NCI-H510A treated with DMSO at 0.1 percent for 48 hours (cell line): ENCODE data around the gene TFDP2.
"Not testable (repeated sequence)": the region's sequence is repeated elsewhere in the genome, so short reads cannot be mapped to it uniquely, and the experiment has no call there.

Experiments
- DNase-seq: peaks from one replicate; lab custom pipeline; 2025; lab: John Stamatoyannopoulos, UW

Gene TFDP2

GRCh38 chr3:142019794-142020320 is 129.5 kb downstream of the TFDP2 start:
- DNase-seq = no peak

DNA sequence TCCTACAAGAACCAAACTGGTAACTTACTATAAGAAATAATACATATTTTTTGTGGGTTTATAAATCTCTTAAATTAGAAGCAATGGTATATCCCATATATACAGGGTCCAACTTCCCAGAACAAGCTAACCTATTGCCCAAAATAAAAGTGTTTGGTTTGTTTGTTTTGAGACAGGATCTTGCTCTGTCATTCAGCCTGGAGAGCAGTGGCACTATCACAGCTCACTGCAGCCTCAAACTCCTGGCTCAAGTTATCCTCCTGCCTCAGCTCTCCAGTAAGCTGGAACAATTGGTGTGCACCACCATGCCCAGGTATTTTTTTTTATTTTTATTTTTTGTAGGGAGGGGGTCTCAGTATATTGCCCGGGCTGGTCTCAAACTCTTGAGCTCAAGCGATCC is 135.4 kb downstream of the TFDP2 start:
- DNase-seq = no peak

- DNase-seq = no peak
These were observed 135.9 kb downstream of the TFDP2 start for GRCh38 chr3:142013326-142013980.

DNA sequence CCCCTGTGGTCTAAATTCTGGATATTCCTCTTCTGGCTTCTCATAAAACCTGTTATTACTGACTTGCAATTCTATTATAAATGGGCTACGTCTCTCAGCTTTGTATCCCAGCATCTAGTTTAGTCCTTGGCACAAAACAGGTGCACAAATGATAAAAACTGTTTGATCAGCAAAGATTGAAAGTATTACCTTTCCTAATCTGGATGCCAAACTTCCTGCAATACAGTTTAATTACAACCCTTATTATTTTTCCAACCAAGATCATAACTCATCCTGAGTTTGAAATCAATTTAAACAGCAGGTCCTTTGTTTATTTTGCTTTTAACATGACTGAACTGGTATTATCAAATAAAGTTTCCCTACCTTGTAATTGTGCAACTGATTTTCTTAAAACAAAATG is 140.3 kb downstream of the TFDP2 start:
- DNase-seq = no peak

DNA sequence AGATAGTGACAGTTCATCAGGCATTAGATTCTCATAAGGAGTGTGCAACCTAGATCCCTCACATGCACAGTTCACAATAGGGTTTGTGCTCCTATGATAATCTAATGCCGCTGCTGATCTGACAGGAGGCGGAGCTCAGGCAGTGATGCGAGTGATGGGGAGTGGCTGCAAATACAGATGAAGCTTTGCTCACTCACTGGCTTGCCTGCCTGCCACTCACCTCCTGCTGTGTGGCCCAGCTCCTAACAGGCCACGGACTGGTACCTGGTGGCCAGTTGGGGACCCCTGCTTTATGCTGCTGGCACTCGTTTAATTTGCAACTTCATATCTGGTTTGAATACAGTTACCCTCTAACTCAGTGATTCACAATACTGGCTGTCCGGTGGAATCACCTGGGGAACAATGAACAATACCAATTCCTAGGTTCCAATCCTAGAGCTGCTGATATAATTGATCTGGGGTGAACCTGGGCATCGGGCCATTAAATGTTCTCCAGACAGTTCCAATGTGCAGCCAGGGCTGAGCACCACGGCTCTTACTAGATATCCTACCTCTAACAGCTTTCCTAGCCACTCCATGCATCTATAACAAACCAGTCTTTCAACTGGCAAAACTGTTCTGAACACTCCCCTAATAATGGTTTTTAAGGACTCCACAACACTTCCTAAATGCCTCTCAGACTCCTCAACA is 141.5 kb downstream of the TFDP2 start:
- no peak for DNase-seq

- DNase-seq = not testable (repeated sequence)
These were observed 144.4 kb downstream of the TFDP2 start for GRCh38 chr3:142004957-142005356.

- DNase-seq = no peak
These were observed 145.3 kb downstream of the TFDP2 start for GRCh38 chr3:142004025-142004424.

- DNase-seq = no peak
These were observed 146.1 kb downstream of the TFDP2 start for GRCh38 chr3:142003291-142003690.

- no peak for DNase-seq
These were observed 148.9 kb downstream of the TFDP2 start for GRCh38 chr3:142000325-142000870.

GRCh38 chr3:141998669-141999290 is 150.6 kb downstream of the TFDP2 start:
- no peak for DNase-seq

- DNase-seq = no peak
These were observed 152.9 kb downstream of the TFDP2 start for GRCh38 chr3:141996437-141996836.

- DNase-seq = no peak
These were observed 154.5 kb downstream of the TFDP2 start for GRCh38 chr3:141994856-141995255.

- no peak for DNase-seq
These were observed 156.8 kb downstream of the TFDP2 start for GRCh38 chr3:141992512-141992911.

DNA sequence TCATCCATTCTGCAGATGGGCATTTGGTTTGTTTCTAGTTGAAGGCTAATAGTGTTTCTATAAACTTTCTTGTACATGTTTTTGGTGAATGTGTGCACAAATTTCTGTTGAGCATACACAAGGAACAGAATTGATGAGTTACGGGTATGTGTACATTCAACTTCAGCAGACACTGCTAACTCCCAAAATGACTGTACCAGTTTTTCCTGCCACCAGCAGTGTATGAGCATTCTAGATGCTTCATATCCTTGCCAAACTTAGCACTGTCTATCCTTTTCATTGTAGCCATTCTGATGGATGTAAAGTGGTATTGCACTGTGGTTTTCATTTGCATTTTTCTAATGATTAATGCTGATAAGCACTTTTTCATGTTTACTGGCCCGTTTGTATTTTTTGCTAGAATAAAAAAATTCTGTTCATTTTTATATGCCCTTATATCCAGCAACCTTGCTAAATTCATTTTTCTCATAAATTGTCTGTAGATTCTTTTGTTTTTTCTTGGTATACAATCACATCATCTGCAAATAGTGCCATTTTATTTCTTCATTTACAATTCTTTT is 162.7 kb downstream of the TFDP2 start:
- no peak for DNase-seq

DNA sequence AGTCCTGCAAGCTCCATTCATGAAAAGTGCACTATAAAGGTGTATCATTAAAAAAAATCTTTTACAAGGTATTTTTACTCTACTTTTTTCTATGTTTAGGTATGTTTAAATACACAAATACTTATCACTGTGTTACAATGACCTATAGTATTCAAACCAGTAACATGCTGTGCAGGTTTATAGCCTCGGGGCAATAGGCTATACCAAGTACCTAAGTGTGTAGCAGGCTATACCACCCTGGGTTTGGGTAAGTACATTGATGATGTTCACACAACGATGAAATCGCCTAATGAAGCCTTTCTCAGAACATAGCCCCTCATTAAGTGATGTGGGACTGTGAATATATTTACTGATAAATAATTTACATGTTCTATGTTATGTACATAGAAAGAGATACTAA is 168.3 kb downstream of the TFDP2 start:
- no peak for DNase-seq

DNA sequence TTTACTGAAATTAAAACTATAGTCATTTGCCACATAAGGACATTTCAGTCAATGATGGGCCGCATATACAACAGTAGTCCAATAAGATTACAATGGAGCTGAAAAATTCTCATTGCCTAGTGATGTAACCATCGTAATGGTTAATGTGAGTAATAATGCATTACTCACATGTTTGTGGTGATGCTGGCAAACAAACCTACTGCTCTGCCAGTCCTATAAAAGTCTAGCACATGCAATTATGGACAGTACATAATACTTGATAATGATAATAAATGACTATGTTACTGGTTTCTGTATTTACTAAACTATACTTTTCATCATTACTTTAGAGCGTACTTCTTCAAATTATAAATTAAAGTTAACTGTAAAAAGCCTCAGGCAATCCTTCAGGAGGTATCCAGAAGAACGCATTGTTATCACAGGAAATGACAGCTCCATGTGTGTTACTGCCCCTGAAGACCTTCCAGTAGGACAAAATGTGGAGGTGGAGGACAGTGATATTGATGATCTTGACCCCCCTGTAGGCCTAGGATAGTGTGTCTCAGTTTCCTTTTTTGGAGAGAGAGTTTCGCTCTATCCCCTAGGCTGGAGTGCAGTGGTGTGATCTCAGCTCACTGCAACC is 170.2 kb downstream of the TFDP2 start:
- DNase-seq = no peak

- not testable (repeated sequence) for DNase-seq
These were observed 174.6 kb downstream of the TFDP2 start for GRCh38 chr3:141974777-141975176.

DNA sequence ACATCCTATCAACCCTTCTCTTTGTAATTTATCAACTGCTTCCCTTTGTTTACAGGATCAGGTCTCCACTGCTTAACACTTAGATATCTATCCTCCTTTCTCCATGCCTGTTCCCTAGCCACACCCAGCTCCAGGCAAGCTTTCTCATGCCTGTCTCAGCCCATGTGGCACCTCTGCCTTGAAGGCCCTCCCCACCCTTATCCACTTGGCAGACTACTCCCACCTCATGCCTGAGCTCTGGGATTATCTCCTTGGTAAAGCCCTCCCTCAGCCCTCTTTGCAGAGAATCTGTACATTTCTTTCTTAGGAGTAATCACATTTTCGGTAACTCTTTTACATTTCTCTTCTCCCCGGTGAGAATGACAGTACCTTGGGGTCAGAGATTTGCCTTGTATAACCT is 176.9 kb downstream of the TFDP2 start:
- DNase-seq = no peak

GRCh38 chr3:141971571-141971970 is 177.8 kb downstream of the TFDP2 start:
- DNase-seq = no peak

DNA sequence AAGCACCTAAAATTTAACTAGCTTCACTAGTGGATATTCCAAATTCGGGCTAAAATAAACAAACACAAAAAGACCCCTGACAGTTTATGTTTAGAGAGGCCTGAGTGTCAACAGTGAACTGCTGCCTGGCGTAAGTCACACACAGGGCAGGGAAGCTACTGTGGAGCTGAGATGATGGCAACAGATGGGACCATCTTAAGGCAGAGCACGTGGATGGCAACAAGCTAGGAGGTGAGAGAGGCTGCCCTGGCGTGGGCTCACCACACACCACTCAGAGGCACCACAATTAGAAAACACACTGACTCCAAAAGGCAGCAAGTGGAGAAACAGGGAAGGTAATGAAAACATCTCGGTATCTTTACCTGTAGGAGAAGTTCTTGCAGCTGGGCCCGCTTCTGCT is 179.6 kb downstream of the TFDP2 start:
- no peak for DNase-seq

GRCh38 chr3:141965471-141965870 is 183.9 kb downstream of the TFDP2 start:
- DNase-seq = no peak

GRCh38 chr3:141963301-141963700 is 186.0 kb downstream of the TFDP2 start:
- DNase-seq = no peak
